Keratinocyte (primary cell): ENCODE data around the gene SLC22A12.

ENCODE experiments used
- CTCF ChIP-seq, 3 experiments: IDR thresholded peaks in 1 of 3; conservative IDR thresholded peaks in 1 of 3; optimal IDR thresholded peaks in 1 of 3; 2 replicates in 2 of 3; 3 replicates in 1 of 3; pipeline versions ENCODE3 to v1.5.1; 2011; ENCODE audit warnings: low read length in 3 of 3, mild to moderate bottlenecking in 3 of 3, moderate library complexity in 2 of 3, control low read depth in 1 of 3, inconsistent platforms in 1 of 3; ENCODE audit not compliant: insufficient read depth in 2 of 3; ENCODE audit errors: extremely low read depth in 1 of 3
- EZH2 ChIP-seq: IDR thresholded peaks from one replicate; pipeline ENCODE4 v1.6.1; 2012; ENCODE audit warnings: inconsistent platforms, mild to moderate bottlenecking, low read length, moderate library complexity

GRCh38 chr11:64609436-64610047, 18.5 kb downstream of the SLC22A12 start:
- TF ChIP-seq CTCF (optimal IDR thresholded peaks at IDR 0.05 in 1 of 3, IDR thresholded peaks at IDR 0.05 in 1 of 3, conservative IDR thresholded peaks at IDR 0.05 in 1 of 3; ENCODE audit: extremely low read depth in 1 of 3, insufficient read depth in 2 of 3, low read length in 3 of 3) (no peak), EZH2 (no peak)
